GM23338 (cell line): ENCODE results near the gene KIF3B.

ENCODE experiments used
- CREB1 ChIP-seq: fragments of 250-450 bp; sonication (Bioruptor Pico); IDR thresholded peaks from 2 replicates; pipeline ENCODE4 v1.5.0; 2020; ENCODE audit warnings: low read depth, mild to moderate bottlenecking, moderate library complexity
- EZH2 ChIP-seq: fragments of 200-600 bp; sonication (generic); IDR thresholded peaks from one replicate; pipeline ENCODE4 v1.8.0; 2017; ENCODE audit warnings: antibody characterized with exemption, mild to moderate bottlenecking, low read depth; ENCODE audit not compliant: unreplicated experiment
- EZH2phosphoT487 ChIP-seq: fragments of 200-600 bp; sonication (generic); IDR thresholded peaks from one replicate; pipeline ENCODE4 v1.8.1; 2018; ENCODE audit warnings: antibody characterized with exemption; ENCODE audit not compliant: unreplicated experiment
- JUNB ChIP-seq: IDR thresholded peaks from one replicate; pipeline ENCODE4 v1.6.1; 2016; ENCODE audit warnings: antibody characterized with exemption; ENCODE audit not compliant: unreplicated experiment
- NANOG ChIP-seq: IDR thresholded peaks from 2 replicates; pipeline ENCODE4 v1.6.1; 2016; ENCODE audit warnings: antibody characterized with exemption, borderline replicate concordance
- POLR2AphosphoS5 ChIP-seq: IDR thresholded peaks from 2 replicates; pipeline ENCODE4 v1.6.1; 2016; ENCODE audit warnings: antibody characterized with exemption, low read depth
- STAT1 ChIP-seq: IDR thresholded peaks from one replicate; pipeline ENCODE4 v1.6.1; 2016; ENCODE audit warnings: antibody characterized with exemption; ENCODE audit not compliant: unreplicated experiment
- ZNF114 ChIP-seq: fragments of 250-450 bp; sonication (Bioruptor Pico); IDR thresholded peaks from 2 replicates; pipeline ENCODE4 v1.5.0; 2020; ENCODE audit warnings: mild to moderate bottlenecking, moderate library complexity
- ZNF331 ChIP-seq: fragments of 250-450 bp; sonication (Bioruptor Pico); IDR thresholded peaks from 2 replicates; pipeline ENCODE4 v1.5.0; 2020; ENCODE audit warnings: low read depth, mild to moderate bottlenecking, moderate library complexity
- TF ChIP-seq, protein P1 (sequence below), 2 experiments: fragments of 200-600 bp in 1 of 2; sonication (generic) in 1 of 2; conservative IDR thresholded peaks; 2 replicates each; pipeline versions ENCODE4 v1.5.1 to v1.6.1; 2016 to 2017; ENCODE audit warnings: antibody characterized with exemption in 2 of 2, low read depth in 2 of 2, mild to moderate bottlenecking in 2 of 2, moderate library complexity in 1 of 2
- TF ChIP-seq, protein P2 (sequence below): IDR thresholded peaks from one replicate; pipeline ENCODE4 v1.6.1; 2018; ENCODE audit warnings: antibody characterized with exemption; ENCODE audit not compliant: unreplicated experiment
- TF ChIP-seq, protein P3 (sequence below): fragments of 250-450 bp; sonication (Bioruptor Pico); IDR thresholded peaks from 2 replicates; pipeline ENCODE4 v1.5.0; 2020; ENCODE audit warnings: mild to moderate bottlenecking, moderate library complexity
- TF ChIP-seq, protein P4 (sequence below): IDR thresholded peaks from 2 replicates; pipeline ENCODE4 v1.6.1; 2016; ENCODE audit warnings: antibody characterized with exemption

DNA sequence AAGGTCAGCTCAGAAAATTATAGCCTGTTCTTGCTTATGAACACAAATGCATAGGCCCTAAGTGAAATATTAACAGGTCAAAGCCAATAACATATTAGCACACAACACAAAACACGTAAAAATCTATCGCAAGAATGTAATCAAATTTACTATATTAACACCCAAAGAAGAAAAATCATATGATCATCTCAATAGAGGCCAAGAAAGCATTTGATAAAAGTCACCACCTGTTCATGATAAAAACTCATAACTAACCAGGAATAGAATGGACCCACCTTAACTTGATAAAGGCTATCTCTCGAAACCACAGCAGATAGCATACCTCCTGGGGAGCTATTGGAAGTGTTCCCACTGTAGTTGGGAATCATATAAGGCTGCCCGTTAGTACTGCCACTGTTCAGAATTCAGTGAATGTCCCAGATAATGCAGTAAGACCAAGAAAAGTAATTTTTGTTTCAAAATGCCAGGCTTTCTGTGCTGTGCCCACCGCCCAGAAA is 48.2 kb upstream of the KIF3B start:
- TF ChIP-seq, protein P1, sequence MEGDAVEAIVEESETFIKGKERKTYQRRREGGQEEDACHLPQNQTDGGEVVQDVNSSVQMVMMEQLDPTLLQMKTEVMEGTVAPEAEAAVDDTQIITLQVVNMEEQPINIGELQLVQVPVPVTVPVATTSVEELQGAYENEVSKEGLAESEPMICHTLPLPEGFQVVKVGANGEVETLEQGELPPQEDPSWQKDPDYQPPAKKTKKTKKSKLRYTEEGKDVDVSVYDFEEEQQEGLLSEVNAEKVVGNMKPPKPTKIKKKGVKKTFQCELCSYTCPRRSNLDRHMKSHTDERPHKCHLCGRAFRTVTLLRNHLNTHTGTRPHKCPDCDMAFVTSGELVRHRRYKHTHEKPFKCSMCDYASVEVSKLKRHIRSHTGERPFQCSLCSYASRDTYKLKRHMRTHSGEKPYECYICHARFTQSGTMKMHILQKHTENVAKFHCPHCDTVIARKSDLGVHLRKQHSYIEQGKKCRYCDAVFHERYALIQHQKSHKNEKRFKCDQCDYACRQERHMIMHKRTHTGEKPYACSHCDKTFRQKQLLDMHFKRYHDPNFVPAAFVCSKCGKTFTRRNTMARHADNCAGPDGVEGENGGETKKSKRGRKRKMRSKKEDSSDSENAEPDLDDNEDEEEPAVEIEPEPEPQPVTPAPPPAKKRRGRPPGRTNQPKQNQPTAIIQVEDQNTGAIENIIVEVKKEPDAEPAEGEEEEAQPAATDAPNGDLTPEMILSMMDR (conservative IDR thresholded peaks at IDR 0.05; ENCODE audit: low read depth in 2 of 2): no peak
- TF ChIP-seq POLR2AphosphoS5: no peak
- TF ChIP-seq EZH2: no peak
- TF ChIP-seq EZH2phosphoT487: no peak
- TF ChIP-seq, protein P2, sequence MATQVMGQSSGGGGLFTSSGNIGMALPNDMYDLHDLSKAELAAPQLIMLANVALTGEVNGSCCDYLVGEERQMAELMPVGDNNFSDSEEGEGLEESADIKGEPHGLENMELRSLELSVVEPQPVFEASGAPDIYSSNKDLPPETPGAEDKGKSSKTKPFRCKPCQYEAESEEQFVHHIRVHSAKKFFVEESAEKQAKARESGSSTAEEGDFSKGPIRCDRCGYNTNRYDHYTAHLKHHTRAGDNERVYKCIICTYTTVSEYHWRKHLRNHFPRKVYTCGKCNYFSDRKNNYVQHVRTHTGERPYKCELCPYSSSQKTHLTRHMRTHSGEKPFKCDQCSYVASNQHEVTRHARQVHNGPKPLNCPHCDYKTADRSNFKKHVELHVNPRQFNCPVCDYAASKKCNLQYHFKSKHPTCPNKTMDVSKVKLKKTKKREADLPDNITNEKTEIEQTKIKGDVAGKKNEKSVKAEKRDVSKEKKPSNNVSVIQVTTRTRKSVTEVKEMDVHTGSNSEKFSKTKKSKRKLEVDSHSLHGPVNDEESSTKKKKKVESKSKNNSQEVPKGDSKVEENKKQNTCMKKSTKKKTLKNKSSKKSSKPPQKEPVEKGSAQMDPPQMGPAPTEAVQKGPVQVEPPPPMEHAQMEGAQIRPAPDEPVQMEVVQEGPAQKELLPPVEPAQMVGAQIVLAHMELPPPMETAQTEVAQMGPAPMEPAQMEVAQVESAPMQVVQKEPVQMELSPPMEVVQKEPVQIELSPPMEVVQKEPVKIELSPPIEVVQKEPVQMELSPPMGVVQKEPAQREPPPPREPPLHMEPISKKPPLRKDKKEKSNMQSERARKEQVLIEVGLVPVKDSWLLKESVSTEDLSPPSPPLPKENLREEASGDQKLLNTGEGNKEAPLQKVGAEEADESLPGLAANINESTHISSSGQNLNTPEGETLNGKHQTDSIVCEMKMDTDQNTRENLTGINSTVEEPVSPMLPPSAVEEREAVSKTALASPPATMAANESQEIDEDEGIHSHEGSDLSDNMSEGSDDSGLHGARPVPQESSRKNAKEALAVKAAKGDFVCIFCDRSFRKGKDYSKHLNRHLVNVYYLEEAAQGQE: no peak
- no peak for TF ChIP-seq JUNB
- TF ChIP-seq CREB1 (CRISPR knock-in tag): no peak
- TF ChIP-seq, protein P3, sequence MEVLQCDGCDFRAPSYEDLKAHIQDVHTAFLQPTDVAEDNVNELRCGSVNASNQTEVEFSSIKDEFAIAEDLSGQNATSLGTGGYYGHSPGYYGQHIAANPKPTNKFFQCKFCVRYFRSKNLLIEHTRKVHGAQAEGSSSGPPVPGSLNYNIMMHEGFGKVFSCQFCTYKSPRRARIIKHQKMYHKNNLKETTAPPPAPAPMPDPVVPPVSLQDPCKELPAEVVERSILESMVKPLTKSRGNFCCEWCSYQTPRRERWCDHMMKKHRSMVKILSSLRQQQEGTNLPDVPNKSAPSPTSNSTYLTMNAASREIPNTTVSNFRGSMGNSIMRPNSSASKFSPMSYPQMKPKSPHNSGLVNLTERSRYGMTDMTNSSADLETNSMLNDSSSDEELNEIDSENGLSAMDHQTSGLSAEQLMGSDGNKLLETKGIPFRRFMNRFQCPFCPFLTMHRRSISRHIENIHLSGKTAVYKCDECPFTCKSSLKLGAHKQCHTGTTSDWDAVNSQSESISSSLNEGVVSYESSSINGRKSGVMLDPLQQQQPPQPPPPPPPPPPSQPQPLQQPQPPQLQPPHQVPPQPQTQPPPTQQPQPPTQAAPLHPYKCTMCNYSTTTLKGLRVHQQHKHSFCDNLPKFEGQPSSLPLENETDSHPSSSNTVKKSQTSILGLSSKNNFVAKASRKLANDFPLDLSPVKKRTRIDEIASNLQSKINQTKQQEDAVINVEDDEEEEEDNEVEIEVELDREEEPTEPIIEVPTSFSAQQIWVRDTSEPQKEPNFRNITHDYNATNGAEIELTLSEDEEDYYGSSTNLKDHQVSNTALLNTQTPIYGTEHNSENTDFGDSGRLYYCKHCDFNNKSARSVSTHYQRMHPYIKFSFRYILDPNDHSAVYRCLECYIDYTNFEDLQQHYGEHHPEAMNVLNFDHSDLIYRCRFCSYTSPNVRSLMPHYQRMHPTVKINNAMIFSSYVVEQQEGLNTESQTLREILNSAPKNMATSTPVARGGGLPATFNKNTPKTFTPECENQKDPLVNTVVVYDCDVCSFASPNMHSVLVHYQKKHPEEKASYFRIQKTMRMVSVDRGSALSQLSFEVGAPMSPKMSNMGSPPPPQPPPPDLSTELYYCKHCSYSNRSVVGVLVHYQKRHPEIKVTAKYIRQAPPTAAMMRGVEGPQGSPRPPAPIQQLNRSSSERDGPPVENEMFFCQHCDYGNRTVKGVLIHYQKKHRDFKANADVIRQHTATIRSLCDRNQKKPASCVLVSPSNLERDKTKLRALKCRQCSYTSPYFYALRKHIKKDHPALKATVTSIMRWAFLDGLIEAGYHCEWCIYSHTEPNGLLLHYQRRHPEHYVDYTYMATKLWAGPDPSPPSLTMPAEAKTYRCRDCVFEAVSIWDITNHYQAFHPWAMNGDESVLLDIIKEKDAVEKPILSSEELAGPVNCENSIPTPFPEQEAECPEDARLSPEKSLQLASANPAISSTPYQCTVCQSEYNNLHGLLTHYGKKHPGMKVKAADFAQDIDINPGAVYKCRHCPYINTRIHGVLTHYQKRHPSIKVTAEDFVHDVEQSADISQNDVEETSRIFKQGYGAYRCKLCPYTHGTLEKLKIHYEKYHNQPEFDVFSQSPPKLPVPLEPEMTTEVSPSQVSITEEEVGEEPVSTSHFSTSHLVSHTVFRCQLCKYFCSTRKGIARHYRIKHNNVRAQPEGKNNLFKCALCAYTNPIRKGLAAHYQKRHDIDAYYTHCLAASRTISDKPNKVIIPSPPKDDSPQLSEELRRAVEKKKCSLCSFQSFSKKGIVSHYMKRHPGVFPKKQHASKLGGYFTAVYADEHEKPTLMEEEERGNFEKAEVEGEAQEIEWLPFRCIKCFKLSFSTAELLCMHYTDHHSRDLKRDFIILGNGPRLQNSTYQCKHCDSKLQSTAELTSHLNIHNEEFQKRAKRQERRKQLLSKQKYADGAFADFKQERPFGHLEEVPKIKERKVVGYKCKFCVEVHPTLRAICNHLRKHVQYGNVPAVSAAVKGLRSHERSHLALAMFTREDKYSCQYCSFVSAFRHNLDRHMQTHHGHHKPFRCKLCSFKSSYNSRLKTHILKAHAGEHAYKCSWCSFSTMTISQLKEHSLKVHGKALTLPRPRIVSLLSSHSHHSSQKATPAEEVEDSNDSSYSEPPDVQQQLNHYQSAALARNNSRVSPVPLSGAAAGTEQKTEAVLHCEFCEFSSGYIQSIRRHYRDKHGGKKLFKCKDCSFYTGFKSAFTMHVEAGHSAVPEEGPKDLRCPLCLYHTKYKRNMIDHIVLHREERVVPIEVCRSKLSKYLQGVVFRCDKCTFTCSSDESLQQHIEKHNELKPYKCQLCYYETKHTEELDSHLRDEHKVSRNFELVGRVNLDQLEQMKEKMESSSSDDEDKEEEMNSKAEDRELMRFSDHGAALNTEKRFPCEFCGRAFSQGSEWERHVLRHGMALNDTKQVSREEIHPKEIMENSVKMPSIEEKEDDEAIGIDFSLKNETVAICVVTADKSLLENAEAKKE (CRISPR knock-in tag): no peak
- TF ChIP-seq, protein P4, sequence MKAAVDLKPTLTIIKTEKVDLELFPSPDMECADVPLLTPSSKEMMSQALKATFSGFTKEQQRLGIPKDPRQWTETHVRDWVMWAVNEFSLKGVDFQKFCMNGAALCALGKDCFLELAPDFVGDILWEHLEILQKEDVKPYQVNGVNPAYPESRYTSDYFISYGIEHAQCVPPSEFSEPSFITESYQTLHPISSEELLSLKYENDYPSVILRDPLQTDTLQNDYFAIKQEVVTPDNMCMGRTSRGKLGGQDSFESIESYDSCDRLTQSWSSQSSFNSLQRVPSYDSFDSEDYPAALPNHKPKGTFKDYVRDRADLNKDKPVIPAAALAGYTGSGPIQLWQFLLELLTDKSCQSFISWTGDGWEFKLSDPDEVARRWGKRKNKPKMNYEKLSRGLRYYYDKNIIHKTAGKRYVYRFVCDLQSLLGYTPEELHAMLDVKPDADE: no peak
- TF ChIP-seq STAT1: no peak
- no peak for TF ChIP-seq ZNF114 (CRISPR knock-in tag)
- TF ChIP-seq ZNF331 (CRISPR knock-in tag): no peak
- no peak for TF ChIP-seq NANOG
